Glomerular visceral epithelial cell (primary cell): Measurements from ENCODE around the gene TCP11.

Source experiments
- DNase-seq: peaks from one replicate; pipeline ENCODE4 v3.0.0-alpha.2; 2016; ENCODE audit errors: extremely low spot score

Gene TCP11

GRCh38 chr6:35080821-35081425 is 60.2 kb downstream of the TCP11 start:
- DNase-seq: no peak

- no peak for DNase-seq
Observed at GRCh38 chr6:35080016-35080680, 61.0 kb downstream of the TCP11 start.

GRCh38 chr6:35079311-35080000 is 61.7 kb downstream of the TCP11 start:
- no peak for DNase-seq

- no peak for DNase-seq
Observed at GRCh38 chr6:35078896-35079295, 62.2 kb downstream of the TCP11 start.

- DNase-seq: no peak
Observed at GRCh38 chr6:35078226-35078850, 62.8 kb downstream of the TCP11 start.

GRCh38 chr6:35077713-35078105 is 63.4 kb downstream of the TCP11 start:
- no peak for DNase-seq

GRCh38 chr6:35076997-35077712 is 64.0 kb downstream of the TCP11 start:
- DNase-seq: no peak

GRCh38 chr6:35073766-35074471 is 67.2 kb downstream of the TCP11 start:
- no peak for DNase-seq

GRCh38 chr6:35073211-35073610 is 67.9 kb downstream of the TCP11 start:
- no peak for DNase-seq

GRCh38 chr6:35072698-35073055 is 68.5 kb downstream of the TCP11 start:
- DNase-seq: no peak

GRCh38 chr6:35072051-35072697 is 69.0 kb downstream of the TCP11 start:
- DNase-seq: no peak

- no peak for DNase-seq
Observed at GRCh38 chr6:35071347-35071994, 69.7 kb downstream of the TCP11 start.

- no peak for DNase-seq
Observed at GRCh38 chr6:35070111-35070510, 71.0 kb downstream of the TCP11 start.

- DNase-seq: no peak
Observed at GRCh38 chr6:35069262-35069661, 71.9 kb downstream of the TCP11 start.

- no peak for DNase-seq
Observed at GRCh38 chr6:35068644-35069043, 72.5 kb downstream of the TCP11 start.

GRCh38 chr6:35068206-35068605 is 72.9 kb downstream of the TCP11 start:
- DNase-seq: no peak
